NCI-H2081 treated with DMSO at 0.1 percent for 48 hours (cell line): ENCODE measurements around the gene SSU72.
"Not testable (repeated sequence)": the region's sequence is repeated elsewhere in the genome, so short reads cannot be mapped to it uniquely, and the experiment has no call there.

ENCODE experiments used
- DNase-seq: peaks from one replicate; lab custom pipeline; 2025; lab: John Stamatoyannopoulos, UW

The SSU72 gene

GRCh38 chr1:1495461-1495975 is 79.1 kb downstream of the SSU72 start:
- not testable (repeated sequence) for DNase-seq

- not testable (repeated sequence) for DNase-seq
Measured at GRCh38 chr1:1494311-1494710, 80.4 kb downstream of the SSU72 start.
